Upper lobe of left lung (tissue), 4 donors: ENCODE data around the gene DIP2C.

Experiments used
- EP300 ChIP-seq, 4 donors: sonication (generic); formaldehyde crosslinking; IDR thresholded peaks; one replicate each; pipeline ENCODE4 v1.5.1; 2017; ENCODE audit warnings: antibody characterized with exemption in 4 of 4, control low read depth in 2 of 4
- POLR2A ChIP-seq, 4 donors: fragments of 450-650 bp; IDR thresholded peaks; one replicate each; pipeline ENCODE4 v1.5.1; 2016 to 2017; ENCODE audit warnings: antibody characterized with exemption in 4 of 4, mild to moderate bottlenecking in 2 of 4
- POLR2AphosphoS5 ChIP-seq, 2 donors: sonication (generic); formaldehyde crosslinking; IDR thresholded peaks; one replicate each; pipeline ENCODE4 v1.5.1; 2017; ENCODE audit warnings: antibody characterized with exemption in 2 of 2
- TF ChIP-seq, protein P1 (sequence below), 6 experiments: fragments of 450-650 bp in 4 of 6; fragments of 200-600 bp in 2 of 6; sonication (generic) in 2 of 6; IDR thresholded peaks; one replicate each; pipeline ENCODE4 v1.5.1; 2016 to 2019; ENCODE audit warnings: antibody characterized with exemption in 6 of 6

DNA sequence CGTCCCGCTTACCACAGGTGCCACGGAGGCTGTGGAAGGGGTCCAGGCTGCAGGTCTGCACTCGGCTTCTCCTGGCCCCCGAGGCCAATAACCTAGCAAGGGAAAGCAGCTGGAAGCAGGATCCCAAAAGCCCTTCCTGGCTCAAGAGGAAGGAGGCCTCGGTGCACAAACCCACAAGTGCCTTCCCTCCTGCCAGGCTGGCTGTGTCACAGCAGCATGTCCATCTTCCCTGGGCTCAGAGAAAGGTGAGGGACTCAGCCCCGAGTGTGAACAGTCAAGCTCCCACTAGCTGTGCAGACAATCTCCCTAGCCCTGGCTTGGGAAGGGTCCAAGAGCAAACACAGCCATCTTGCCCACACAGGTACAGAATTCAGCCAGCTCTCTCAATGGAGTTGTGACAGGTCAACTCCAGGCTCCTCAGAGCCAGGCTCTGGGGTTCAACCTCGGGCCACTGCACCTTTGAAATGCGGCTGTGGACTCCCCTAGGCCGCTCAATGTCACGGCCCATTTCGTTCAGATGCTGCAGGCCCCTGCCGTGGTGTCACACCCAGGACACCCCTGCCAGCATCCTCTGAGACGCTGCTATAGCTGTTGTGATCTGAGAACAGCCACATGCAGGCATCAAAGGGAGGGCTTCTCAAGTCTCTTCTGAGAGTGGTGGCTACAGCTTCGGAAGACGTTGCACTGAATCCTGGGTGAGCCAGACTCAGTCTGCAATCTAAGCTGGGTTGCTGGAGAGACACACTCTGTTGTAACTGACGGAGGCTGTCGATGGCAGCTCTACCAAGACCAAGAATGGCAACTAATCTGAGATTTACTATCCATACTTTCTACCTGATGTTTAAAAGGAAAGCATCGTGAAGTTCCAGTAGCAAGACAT lies 137.9 kb downstream of the DIP2C start:
- TF ChIP-seq, protein P1, sequence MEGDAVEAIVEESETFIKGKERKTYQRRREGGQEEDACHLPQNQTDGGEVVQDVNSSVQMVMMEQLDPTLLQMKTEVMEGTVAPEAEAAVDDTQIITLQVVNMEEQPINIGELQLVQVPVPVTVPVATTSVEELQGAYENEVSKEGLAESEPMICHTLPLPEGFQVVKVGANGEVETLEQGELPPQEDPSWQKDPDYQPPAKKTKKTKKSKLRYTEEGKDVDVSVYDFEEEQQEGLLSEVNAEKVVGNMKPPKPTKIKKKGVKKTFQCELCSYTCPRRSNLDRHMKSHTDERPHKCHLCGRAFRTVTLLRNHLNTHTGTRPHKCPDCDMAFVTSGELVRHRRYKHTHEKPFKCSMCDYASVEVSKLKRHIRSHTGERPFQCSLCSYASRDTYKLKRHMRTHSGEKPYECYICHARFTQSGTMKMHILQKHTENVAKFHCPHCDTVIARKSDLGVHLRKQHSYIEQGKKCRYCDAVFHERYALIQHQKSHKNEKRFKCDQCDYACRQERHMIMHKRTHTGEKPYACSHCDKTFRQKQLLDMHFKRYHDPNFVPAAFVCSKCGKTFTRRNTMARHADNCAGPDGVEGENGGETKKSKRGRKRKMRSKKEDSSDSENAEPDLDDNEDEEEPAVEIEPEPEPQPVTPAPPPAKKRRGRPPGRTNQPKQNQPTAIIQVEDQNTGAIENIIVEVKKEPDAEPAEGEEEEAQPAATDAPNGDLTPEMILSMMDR (IDR thresholded peaks at IDR 0.05) = no peak
- TF ChIP-seq POLR2A (IDR thresholded peaks at IDR 0.05) (no peak), EP300 (IDR thresholded peaks at IDR 0.05) (no peak), POLR2AphosphoS5 (IDR thresholded peaks at IDR 0.05) (no peak)
